ENCODE measurements around the gene RHOT2. TPM values are rescaled to one million over a fixed set of nuclear protein-coding genes. Genes with fewer than 3 reads are reported as not detected.

The RHOT2 gene
- total RNA-seq, 1 donor from 2014 or later = 68.0 TPM

DNA sequence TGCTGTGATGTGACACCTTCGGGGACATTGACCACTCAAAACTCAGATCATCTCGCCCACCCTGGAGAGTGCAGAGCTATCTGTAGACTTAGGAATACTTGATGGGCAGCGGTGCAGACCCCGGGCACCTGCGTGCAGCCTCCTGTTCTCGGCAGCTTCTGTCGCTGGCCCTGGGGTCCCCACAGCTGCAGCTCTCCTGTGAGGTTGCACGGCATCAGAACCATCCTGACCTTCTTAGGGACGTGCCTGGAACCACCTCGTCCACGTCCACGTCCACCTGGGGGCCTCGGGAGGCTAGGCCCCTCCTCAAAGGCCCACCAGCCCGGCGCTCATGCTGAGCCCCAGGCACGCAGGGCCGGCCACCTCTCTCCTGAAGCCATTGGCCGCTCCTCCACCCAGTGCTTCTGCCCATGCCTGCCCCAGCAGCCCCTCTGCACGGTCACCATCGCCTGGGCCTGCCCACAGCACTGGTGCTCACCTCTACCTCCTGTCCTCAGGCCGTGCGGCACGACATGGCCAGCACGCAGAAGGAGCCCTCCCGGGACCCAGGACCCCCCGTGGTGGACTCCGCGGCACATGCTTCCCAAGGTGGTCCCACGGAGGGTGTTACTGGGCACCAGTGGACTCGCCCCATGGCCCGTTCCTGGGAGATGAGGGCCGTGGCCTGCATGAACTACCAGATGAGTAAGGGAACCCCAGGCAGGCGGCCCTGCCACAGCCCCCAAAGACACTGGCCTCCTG lies 39.4 kb upstream of the RHOT2 start:
- peaks cover 2% of the 10 kb centered on the region for H3K36me3 ChIP-seq (ENCODE audit: control insufficient read depth, insufficient read depth, low read length)
- H3K4me3 ChIP-seq (ENCODE audit: low read depth, low read length) = no peak overlapping the region
- no peak for DNase-seq (ENCODE audit: low read depth)
- peaks cover 4% of the 10 kb centered on the region for H3K27me3 ChIP-seq (ENCODE audit: control insufficient read depth, insufficient read depth, low read length)
- TF ChIP-seq CTCF (IDR thresholded peaks at IDR 0.05; ENCODE audit: insufficient read depth, low read length, poor library complexity, severe bottlenecking) = no peak

DNA sequence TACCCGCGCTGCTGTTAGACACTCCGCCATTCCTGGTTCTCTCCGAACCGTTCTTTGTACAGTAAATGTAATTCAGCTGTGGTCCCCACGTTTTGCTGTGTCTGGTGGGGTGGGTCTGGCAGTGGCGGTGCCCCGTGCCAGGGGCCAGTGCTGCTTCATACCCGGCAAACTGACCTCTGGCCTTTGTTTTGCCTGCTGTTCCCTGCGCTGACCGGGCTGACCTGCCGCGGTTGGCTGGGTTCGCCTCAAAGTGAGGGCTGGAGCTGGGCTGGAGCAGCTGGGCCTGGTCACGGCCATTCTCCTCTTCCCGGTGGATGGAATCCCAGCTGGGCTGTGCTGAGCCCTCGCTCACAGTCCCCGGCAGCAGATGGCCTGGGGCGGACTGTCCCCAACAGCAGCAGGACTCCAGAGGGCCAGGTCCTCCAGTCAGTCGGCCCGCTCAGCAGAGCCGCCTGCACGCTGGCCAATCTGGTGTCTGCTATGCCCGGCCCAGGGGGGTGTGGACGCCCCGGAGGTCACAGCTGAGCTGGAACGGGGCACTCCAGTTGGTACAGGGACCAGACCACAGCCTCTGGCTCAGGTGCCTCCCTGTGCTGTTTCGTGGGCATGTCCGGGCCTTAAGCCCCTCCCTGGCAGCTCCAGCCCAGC lies 38.6 kb upstream of the RHOT2 start:
- DNase-seq (ENCODE audit: low read depth) = no peak
- no peak for TF ChIP-seq CTCF (IDR thresholded peaks at IDR 0.05; ENCODE audit: insufficient read depth, low read length, poor library complexity, severe bottlenecking)
- Histone ChIP-seq H3K27me3 (ENCODE audit: control insufficient read depth, insufficient read depth, low read length) (peaks cover 4% of the 10 kb centered on the region), H3K4me3 (ENCODE audit: low read depth, low read length) (no peak overlapping the region), H3K36me3 (ENCODE audit: control insufficient read depth, insufficient read depth, low read length) (peaks cover 2% of the 10 kb centered on the region)

- H3K36me3 ChIP-seq (ENCODE audit: control insufficient read depth, insufficient read depth, low read length) = peaks cover 2% of the 10 kb centered on the region
- no peak overlapping the region for H3K4me3 ChIP-seq (ENCODE audit: low read depth, low read length)
- TF ChIP-seq CTCF (IDR thresholded peaks at IDR 0.05; ENCODE audit: insufficient read depth, low read length, poor library complexity, severe bottlenecking) = no peak
- no peak for DNase-seq (ENCODE audit: low read depth)
- H3K27me3 ChIP-seq (ENCODE audit: control insufficient read depth, insufficient read depth, low read length) = peaks cover 4% of the 10 kb centered on the region
Measured at GRCh38 chr16:629833-630248, 38.1 kb upstream of the RHOT2 start.

- no peak for DNase-seq (ENCODE audit: low read depth)
- peaks cover 2% of the 10 kb centered on the region for H3K36me3 ChIP-seq (ENCODE audit: control insufficient read depth, insufficient read depth, low read length)
- H3K4me3 ChIP-seq (ENCODE audit: low read depth, low read length) = no peak overlapping the region
- no peak for TF ChIP-seq CTCF (IDR thresholded peaks at IDR 0.05; ENCODE audit: insufficient read depth, low read length, poor library complexity, severe bottlenecking)
- peaks cover 4% of the 10 kb centered on the region for H3K27me3 ChIP-seq (ENCODE audit: control insufficient read depth, insufficient read depth, low read length)
Measured at GRCh38 chr16:630249-630814, 37.6 kb upstream of the RHOT2 start.

DNA sequence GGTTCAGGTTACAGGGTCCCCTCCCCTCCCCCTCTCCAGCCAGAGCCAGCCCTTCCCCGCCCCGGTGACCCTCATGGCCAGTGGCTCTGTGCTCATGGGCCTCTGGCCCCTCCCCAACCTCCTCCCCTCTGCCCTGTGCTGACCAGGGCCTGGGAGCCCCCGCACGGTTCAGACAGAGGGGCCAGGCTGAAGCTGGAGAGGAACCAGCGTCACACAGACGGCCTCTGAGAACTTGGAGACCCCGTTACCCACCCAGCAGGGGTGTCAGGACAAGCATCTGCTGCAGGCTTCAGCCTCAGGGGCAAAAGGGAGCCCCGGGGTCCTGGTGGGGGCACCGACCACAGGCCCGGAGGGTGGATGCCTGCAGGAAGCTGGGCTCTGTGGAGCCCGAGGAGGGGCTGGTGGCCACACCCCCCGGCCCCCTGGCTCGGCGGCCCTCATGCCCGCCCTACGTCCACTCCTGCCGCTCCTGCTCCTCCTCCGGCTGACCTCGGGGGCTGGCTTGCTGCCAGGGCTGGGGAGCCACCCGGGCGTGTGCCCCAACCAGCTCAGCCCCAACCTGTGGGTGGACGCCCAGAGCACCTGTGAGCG lies 37.0 kb upstream of the RHOT2 start, which contains the start of gene WFIKKN1:
TSS of gene WFIKKN1 (plus strand) at position 171 of the 591 bp plus-strand sequence. CDS start at position 440, 269 bp downstream.
- H3K4me3 ChIP-seq (ENCODE audit: low read depth, low read length) = no peak within 1 kb of the TSS
- TF ChIP-seq CTCF (IDR thresholded peaks at IDR 0.05; ENCODE audit: insufficient read depth, low read length, poor library complexity, severe bottlenecking) = no peak
- DNase-seq (ENCODE audit: low read depth) = no peak

More for the DNA sequence above, 37.0 kb upstream of the RHOT2 start, which contains the start of gene WFIKKN1:
- Histone ChIP-seq H3K27me3 (ENCODE audit: control insufficient read depth, insufficient read depth, low read length) (peaks cover 4% of the 10 kb centered on the region), H3K36me3 (ENCODE audit: control insufficient read depth, insufficient read depth, low read length) (peaks cover 2% of the 10 kb centered on the region)

Measured in kidney epithelial cell (primary cell).